ENCODE measurements around the gene CSF3.

The CSF3 gene

DNA sequence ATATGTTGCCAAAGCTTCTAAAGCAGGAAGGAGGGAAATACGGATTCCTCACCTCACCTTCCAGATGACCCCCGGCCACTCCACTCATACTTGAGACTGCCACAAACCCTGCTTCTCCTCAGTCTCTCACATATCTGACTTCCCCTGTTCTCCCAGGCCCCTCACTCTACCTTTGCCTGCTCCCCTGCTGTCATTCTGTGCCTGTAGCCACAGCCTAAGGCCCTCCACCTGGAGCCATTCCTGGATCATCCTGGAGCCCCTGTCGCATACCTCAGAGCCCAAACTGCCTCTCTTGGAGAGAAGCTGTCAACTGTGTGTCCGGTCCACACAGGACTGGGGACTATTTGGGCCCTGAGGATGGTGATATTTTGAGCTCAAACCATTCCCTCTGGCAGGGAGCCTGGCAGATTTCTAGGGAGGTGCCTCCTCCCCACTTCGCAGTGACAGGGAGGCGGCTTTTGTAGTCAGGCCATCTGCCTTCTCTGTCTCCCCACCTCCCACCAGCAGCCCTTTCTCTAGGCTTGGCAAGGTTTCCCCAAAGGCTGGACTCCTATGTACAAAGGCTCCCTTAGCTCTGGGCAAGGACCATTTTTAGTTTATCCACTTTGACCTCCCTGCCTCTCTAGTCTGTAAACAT is 41.3 kb downstream of the CSF3 start:
- no peak for DNase-seq (ENCODE audit: low read depth, low spot score)
- H3K4me3 ChIP-seq (ENCODE audit: low read length), result no peak overlapping the region

GRCh38 chr17:40058186-40058784 is 43.0 kb downstream of the CSF3 start:
- H3K4me3 ChIP-seq (ENCODE audit: low read length), result no peak overlapping the region

DNA sequence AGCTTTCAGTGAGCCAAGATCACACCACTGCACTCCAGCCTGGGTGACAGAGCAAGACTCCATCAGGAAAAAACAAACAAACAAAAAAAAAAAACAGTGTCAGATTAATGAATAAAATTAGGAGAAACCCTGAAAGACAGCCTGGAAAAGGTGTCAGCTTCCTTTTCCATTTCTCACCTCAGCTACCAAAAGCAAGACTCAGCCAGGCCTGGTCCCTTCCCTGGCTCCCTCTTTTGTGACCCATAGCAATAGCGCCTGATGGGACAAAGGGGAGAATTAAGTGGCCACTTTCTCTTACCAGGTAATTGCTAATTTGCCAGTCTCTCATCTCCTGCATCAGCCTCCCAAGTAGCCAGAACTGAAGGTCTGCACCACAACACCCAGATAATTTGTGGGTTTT is 43.6 kb downstream of the CSF3 start:
- DNase-seq (ENCODE audit: low read depth, low spot score), result no peak
- no peak overlapping the region for H3K4me3 ChIP-seq (ENCODE audit: low read length)

More at GRCh38 chr17:40058186-40058784, 43.0 kb downstream of the CSF3 start:
- no peak for DNase-seq (ENCODE audit: low read depth, low spot score)

DNA sequence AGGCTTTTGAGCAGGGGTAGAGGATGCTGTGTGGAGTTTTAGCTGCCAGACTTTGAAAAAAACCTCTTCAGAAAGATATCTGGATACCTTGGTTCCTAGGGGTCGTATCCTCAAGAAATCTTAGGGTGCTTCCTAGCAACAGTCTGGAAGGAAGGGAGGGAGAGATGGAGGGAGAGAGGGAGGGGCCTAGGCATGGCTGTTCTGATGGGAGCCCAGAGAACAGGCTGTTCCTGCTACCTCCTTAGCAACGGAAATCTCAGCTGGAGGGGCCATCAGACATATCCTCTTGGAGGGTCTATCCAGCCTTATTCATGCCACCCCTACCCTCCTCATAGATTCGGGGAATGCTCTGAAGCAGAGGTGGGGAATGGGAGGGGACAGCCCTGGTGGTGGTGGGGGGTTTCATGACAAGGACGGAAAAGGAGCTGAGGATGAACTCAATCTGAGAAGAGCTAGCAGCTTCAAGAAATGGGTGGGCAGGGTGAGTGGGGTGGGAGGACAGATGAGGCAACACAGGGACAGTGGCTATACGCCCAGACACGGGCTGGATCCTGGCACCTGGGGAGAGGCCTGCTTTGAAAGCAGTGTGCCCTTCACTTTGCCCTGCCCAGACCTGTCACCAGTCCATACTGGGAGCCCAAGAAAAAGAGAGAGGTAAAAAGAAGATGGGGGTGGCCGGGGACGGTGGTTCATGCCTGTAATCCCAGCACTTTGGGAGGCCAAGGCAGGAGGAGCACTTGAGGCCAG is 44.7 kb downstream of the CSF3 start:
- H3K4me3 ChIP-seq (ENCODE audit: low read length), result no peak overlapping the region
- no peak for DNase-seq (ENCODE audit: low read depth, low spot score)

GRCh38 chr17:40060887-40061608 is 45.8 kb downstream of the CSF3 start:
- no peak for DNase-seq (ENCODE audit: low read depth, low spot score)

GRCh38 chr17:40061609-40062038 is 46.4 kb downstream of the CSF3 start:
- H3K4me3 ChIP-seq (ENCODE audit: low read length), result no peak overlapping the region
- DNase-seq (ENCODE audit: low read depth, low spot score), result no peak

More at GRCh38 chr17:40060887-40061608, 45.8 kb downstream of the CSF3 start:
- H3K4me3 ChIP-seq (ENCODE audit: low read length), result no peak overlapping the region

GRCh38 chr17:40062329-40063186 is 47.3 kb downstream of the CSF3 start, which contains the start of gene THRA:
THRA (plus strand) TSS chr17:40062965; CDS start chr17:40074489, 11,524 bp downstream.
- peak; percentile 18 for DNase-seq (ENCODE audit: low read depth, low spot score)

GRCh38 chr17:40063187-40063771 is 48.0 kb downstream of the CSF3 start:
- H3K4me3 ChIP-seq (ENCODE audit: low read length), result peak overlapping the region; percentile 72
- DNase-seq (ENCODE audit: low read depth, low spot score), result no peak

More at GRCh38 chr17:40062329-40063186, 47.3 kb downstream of the CSF3 start, which contains the start of gene THRA:
- peak within 1 kb of the TSS; percentile 72 for H3K4me3 ChIP-seq (ENCODE audit: low read length)

GRCh38 chr17:40063901-40064531 is 48.8 kb downstream of the CSF3 start:
- H3K4me3 ChIP-seq (ENCODE audit: low read length), result peak overlapping the region; percentile 72; the same call in 1 of the 2 replicates
- no peak for DNase-seq (ENCODE audit: low read depth, low spot score)

DNA sequence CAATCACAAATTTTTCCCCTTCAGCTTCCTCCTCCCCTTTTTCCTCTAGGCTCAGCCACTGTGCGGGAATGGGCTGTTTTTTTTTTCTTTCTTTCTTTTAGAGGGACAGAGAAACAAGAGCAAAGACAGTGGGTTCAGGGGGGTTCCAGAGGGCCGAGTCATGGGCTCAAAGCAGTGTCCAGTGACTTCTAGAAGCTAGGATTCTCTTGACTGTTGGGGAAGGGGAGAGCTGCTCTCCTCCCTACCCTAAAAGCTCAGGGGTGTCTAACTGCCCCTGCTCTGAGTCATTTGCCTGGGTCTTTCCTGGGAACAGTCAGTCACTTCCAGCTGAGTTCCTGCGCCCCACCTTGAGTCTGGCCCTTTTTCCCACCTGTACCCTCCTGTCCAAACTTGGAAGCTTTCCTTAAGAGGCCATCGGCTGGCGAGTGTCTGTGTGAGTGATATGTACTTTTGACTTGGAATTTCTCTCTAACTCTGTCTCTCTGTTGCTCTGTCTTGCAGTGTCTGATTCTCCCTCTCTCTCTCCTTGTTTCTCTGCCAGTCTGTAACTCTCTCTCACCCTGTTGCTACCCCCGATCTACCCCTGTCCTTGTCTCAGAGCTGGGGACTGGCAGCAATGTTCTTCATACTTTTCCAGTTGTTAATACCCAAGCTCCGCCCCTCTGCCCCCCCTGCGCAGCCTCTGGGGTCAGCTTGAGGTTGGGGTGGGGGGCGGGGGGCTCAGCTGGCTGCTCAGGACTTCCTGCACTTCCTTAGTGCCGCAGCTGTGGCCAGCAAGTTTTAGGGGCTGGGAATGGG is 49.9 kb downstream of the CSF3 start:
- no peak overlapping the region for H3K4me3 ChIP-seq (ENCODE audit: low read length)
- DNase-seq (ENCODE audit: low read depth, low spot score), result no peak

DNA sequence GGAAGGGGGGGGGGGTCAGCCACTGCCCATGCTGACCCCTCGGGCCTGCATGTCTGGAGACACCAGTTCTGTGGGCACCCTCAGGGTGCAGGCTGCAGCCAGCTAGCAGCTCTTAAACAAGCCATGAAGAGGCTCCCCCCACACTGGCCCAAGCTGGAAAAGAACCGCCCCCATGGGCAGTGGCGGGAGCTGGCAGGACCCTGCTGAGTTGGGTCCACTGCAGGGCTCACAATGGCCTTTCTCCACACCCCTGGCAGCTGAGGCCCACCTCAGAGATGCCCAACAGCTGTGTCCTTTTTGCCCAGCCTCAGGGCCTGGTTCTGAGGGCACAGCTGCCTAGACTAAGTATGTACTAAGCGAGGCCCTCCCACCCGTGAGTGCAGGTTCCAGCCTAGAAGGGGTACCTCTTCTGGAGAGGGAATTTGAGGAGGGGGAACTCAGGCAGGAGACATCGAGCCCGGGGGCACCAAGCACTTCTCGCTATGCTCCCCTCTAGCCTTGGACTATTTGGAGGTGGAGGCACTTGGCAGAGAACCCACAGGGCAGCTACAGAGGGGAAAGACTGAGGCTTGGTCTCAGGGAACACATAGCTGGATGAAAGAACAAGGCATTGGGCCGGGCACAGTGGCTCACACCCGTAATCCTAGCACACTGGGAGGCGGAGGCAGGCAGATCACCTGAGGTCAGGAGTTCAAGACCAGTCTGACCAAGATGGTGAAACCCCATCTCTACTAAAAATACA is 50.7 kb downstream of the CSF3 start:
- no peak for DNase-seq (ENCODE audit: low read depth, low spot score)
- H3K4me3 ChIP-seq (ENCODE audit: low read length), result no peak overlapping the region

All from Jurkat, Clone E6-1 (cell line).